ENCODE data around the gene CYP51A1.
"Not testable (repeated sequence)": the region's sequence is repeated elsewhere in the genome, so short reads cannot be mapped to it uniquely, and the experiment has no call there.

CYP51A1 gene

GRCh38 chr7:92121681-92122080 lies 12.6 kb downstream of the CYP51A1 start:
- DNase-seq, result no peak

DNA sequence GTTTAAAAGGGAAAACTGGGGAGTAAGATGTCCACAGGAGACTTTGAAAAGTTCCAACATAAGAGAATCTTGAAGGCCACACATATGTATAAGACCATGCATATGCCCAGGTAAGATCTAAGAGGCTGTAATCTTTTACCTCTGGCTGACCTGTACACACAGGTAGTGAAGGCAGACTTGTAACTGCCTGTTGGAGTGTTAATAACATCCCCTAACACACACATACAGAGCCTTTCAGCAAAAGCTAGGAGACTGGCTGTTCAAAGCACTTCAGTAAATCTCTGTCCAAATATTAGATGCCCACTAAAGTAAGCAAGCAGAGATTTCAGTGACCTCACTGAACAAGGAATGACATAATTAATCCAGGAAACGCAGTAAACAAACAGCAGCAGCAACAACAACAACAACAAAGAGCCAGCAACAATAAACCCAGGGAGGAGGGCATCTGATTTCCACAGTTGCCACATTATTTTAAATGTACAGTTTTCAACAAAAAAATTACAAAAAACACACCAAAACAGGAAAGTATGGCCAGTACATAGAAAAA lies 15.0 kb downstream of the CYP51A1 start:
- no peak for DNase-seq

GRCh38 chr7:92116949-92117348 lies 17.3 kb downstream of the CYP51A1 start:
- no peak for DNase-seq

DNA sequence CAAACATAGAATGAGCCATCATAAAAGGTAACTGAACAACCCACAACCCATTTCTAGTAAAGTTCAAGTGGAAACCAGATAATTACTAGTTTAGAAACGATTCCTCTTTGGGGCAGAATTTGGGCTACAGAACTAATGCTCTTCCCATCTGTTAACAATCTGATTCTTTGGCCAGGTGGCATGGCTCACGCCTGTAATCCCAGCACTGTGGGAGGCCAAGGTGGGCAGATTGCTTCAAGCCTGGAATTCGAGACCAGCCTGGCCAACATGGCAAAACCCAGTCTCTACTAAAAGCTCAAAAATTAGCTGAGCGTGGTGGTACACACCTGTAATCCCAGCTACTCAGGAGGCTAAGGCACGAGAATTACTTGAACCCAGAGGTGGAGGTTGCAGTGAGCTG lies 18.5 kb downstream of the CYP51A1 start:
- DNase-seq, result no peak

DNA sequence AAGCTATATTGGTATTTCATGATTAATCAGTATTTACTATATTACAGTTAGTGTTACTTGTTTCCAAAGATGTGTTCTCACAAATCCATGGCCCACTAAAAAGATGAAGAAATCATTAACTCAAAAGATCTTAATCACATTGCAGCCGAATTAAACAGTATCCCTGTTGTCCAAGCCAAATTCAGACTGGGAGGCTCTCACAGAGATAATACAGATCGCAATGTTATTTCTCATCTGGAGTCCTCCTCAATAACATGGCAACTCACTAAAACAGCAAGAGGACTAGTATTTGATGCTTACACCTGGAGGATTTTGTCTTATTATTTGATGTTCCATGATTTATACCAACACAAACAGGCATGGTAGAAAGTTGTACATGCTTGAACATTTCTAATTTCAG lies 23.4 kb downstream of the CYP51A1 start:
- DNase-seq, result no peak

DNA sequence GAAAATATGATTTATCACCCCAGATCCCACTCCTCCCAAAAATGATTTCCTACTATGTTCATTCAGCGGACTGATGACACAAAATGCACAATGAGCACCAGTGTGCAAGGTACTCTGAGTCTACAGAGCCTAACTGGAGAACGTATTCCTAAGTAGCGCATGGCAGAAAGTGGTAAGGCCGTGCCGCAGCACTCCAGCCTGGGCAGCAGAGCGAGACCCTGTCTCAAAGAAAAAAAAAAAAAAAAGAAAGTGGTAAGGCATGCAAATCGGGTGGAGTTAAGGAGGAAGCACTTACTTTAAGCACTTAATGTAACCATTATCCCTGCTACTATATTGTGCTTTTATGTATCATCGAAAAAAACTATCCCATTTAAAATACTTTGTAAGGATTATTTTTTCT lies 25.5 kb downstream of the CYP51A1 start:
- no peak for DNase-seq

DNA sequence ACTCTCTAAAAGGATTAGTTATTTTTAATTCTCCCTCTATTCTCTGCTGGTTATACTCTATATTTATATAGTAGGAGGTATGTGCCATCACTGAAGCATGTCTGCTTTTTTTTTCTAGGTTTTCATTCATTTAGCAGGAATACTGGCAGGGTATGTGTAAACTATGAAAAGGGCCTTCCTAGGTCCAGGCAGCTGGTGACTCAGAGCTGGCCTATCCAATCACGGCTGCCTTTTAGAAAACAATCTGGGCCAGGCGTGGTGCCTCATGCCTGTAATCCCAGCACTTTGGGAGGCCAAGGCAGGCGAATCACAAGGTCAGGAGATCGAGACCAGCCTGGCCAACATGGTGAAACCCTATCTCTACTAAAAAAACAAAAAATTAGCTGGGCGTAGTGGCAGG lies 31.4 kb downstream of the CYP51A1 start:
- not testable (repeated sequence) for DNase-seq

- no peak for DNase-seq
Observed at GRCh38 chr7:92100534-92100933, 33.7 kb downstream of the CYP51A1 start.

GRCh38 chr7:92095380-92095779 lies 38.9 kb downstream of the CYP51A1 start:
- no peak for DNase-seq

DNA sequence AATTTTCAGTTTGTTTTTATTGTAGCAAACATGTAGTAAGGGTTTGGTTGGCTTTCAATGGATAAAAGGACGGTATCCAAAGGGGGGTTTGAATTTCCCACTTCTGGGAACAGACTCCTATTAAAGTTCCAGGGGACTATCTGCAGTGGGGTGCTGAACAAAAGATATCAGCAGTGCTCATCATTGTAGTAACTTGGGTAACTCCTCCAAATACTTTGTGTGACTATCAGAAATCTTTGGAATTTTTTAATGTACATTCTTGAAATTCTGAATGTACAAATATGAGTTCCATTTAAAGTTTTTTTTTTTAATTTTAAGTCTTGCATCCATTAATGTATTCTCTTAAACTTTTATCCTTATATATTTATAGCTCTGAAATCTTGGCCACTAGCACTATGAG lies 42.1 kb downstream of the CYP51A1 start:
- no peak for DNase-seq

GRCh38 chr7:92088266-92088665 lies 46.0 kb downstream of the CYP51A1 start:
- DNase-seq, result no peak

DNA sequence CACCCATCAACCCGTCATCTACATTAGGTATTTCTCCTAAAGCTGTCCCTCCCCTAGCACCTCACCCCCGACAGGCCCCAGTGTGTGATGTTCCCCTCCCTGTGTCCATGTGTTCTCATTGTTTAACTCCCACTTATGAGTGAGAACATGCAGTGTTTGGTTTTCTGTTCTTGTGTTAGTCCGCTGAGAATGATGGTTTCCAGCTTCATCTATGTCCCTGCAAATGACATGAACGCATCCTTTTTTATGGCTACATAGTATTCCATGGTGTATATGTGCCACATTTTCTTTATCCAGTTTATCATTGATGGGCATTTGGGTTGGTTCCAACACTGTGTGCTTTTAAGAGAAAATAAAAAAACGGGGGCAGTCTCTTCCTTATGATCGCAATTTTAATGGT lies 50.4 kb downstream of the CYP51A1 start:
- not testable (repeated sequence) for DNase-seq

GRCh38 chr7:92076509-92076908 lies 57.8 kb downstream of the CYP51A1 start:
- no peak for DNase-seq

DNA sequence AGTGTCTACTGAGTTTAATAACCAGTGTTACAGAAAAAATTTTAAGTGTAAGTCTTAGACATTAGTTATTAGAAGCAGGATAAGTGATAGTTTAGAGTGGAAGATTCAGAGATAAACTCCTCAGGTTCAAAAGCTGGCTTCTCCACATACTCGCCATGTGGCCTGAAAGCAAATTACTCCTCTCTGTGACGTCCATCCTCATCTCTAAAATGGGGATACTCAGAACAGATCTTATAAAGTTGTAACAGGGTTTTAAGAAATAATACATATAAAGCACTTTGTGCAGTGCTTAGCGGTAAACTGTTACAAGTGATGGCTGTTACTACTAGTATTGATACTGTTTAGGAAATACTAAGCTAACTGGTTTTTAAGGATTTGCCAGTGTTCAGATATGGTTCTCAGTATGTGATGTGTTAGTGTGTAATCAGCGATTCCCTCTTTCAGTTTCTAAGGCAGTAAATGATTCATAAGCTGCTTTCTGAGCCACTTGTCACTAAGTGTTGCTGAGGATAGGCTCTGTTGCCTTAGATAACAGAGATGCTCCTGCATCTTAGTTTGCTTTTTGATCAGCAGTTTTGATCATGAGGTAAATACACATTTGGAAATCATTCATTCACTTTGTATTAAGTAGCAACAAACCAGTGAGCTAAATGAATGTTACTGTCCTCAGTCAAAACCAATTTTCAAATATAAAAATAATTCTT lies 58.7 kb downstream of the CYP51A1 start:
- DNase-seq, result no peak

GRCh38 chr7:92072708-92073107 lies 61.6 kb downstream of the CYP51A1 start:
- no peak for DNase-seq

GRCh38 chr7:92072121-92072520 lies 62.2 kb downstream of the CYP51A1 start:
- no peak for DNase-seq

DNA sequence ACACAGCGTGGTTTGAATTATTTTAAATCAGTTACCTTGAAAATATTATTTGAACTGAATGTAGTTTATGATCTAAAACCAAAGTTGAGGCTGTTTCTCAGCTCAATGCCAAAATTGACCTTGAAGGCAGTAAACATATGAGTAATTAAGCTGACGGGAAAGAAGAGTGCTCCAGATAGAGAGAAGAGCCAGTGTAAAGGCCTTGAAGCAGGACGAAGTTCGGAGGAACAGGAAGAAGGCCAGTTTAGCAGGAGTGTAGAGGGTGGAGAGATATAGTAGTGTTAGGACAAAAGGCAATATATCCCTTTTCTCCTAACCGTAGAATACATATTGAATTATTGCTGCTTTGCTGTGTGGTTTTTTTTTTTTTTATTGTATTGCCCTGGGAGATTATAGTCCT lies 63.2 kb downstream of the CYP51A1 start:
- DNase-seq, result no peak

GRCh38 chr7:92064438-92065029 lies 69.7 kb downstream of the CYP51A1 start:
- no peak for DNase-seq

Data from activated CD4-positive, alpha-beta T cell treated with anti-CD3 and anti-CD28 coated beads, Interleukin-2, amount 50 U/mL, for 4 hours (primary cell).